Ovary (tissue), 9 donors: ENCODE results near the gene ASB2. TPM values are rescaled to one million over a fixed set of nuclear protein-coding genes. Genes with fewer than 3 reads are reported as not detected.

Experiments
- DNase-seq, 5 donors: peaks; one replicate each; pipeline ENCODE4 v3.0.0-alpha.2; 2019 to 2020
- H3K27ac ChIP-seq, 2 donors: fragments of 200-600 bp; one replicate each; pipeline versions ENCODE4 v1.5.1 to v1.8.0; 2019 to 2022
- H3K27me3 ChIP-seq: fragments of 200-600 bp; one replicate; pipeline ENCODE4 v1.8.0; 2022
- H3K36me3 ChIP-seq: fragments of 200-600 bp; sonication (generic); one replicate; pipeline ENCODE4 v1.5.1; 2019
- H3K4me1 ChIP-seq: one replicate; pipeline ENCODE4 v1.8.1; 2013; ENCODE audit warnings: mild to moderate bottlenecking, moderate library complexity; ENCODE audit not compliant: insufficient read depth
- H3K4me3 ChIP-seq: fragments of 200-600 bp; sonication (generic); one replicate; pipeline ENCODE4 v1.5.1; 2017
- H3K9me3 ChIP-seq, 2 donors: fragments of 200-600 bp in 1 of 2; sonication (generic) in 1 of 2; one replicate each; pipeline versions ENCODE4 v1.5.1 to v1.8.1; 2013 to 2019; ENCODE audit warnings: mild to moderate bottlenecking in 1 of 2, moderate library complexity in 1 of 2
- CTCF ChIP-seq, 3 donors: fragments of 450-650 bp in 2 of 3; fragments of 200-600 bp in 1 of 3; IDR thresholded peaks; one replicate each; pipeline versions ENCODE4 v1.5.1 to v1.8.0; 2016 to 2022; ENCODE audit warnings: antibody characterized with exemption in 3 of 3, mild to moderate bottlenecking in 1 of 3
- EP300 ChIP-seq: sonication (generic); formaldehyde crosslinking; IDR thresholded peaks from one replicate; pipeline ENCODE4 v1.6.1; 2017; ENCODE audit warnings: antibody characterized with exemption
- POLR2A ChIP-seq: fragments of 450-650 bp; IDR thresholded peaks from one replicate; pipeline ENCODE4 v1.6.1; 2017; ENCODE audit warnings: antibody characterized with exemption, mild to moderate bottlenecking, moderate library complexity
- WGBS, 3 donors: extraction: QIAGEN DNeasy Blood & Tissue Kit in 1 of 3; methylation state at CpG; one replicate each; pipeline versions ENCODE4 v1.1.5 to v1.1.7; 2013 to 2017; 5-methylcytosine and 5-hydroxymethylcytosine counted together
- intact Hi-C, 4 donors: fragments of 100-400 bp; cut with DNase I; formaldehyde crosslinking; loops; one replicate each; pipeline versions ENCODE4 v1.11.0 to v1.15.1; 2022 to 2023
- polyA plus RNA-seq, 2 donors: library from polyadenylated mRNA; stranded (reverse); fragments of 200-250 nt in 1 of 2; fragments of 350-450 nt in 1 of 2; fragmentation: Illumina TruSeq in 1 of 2; extraction: RNeasy Lipid Tissue Mini Kit (QIAGEN cat#74804) in 1 of 2; gene quantifications; one replicate each; pipeline ENCODE4 v1.2.3, GENCODE V29; 2013 to 2014
- total RNA-seq, 7 donors: library from RNA; depleted of rRNA in 2 of 7; stranded (reverse); fragments of >200 nt in 2 of 7; fragmentation: NEBNext Ultra II Directional in 3 of 7; extraction: Animal tissue kit (Norgen Biotek cat#: 25700) in 3 of 7; gene quantifications; one replicate each; pipeline versions ENCODE4 v1.1.0 to v1.2.4, GENCODE V29; 2016 to 2023
- donor health status: DM: no; HTN: no; CAD: no; lungs with moderate emphysema.
- donor health status: DM: no; HTN: no; CAD: no.
- donor health status: Bipolar disorder and iron deficiency.
- donor health status: DM: yes; HTN: yes; CAD: no.
- donor health status: DM: no; HTN: no; CAD: no.
- donor health status: DM: yes; HTN: yes; CAD: no.

ASB2 gene
- total and polyA plus RNA-seq, 9 donors = 1.3 to 25.6 (median 3.0) TPM

- DNase-seq = no peak
- intact Hi-C loops = no loop called here
- Histone ChIP-seq H3K27me3 (no peaks in the 10 kb centered on the region), H3K36me3 (no peaks in the 10 kb centered on the region), H3K4me3 (no peak overlapping the region), H3K27ac (no peak overlapping the region), H3K4me1 (no peaks in the 10 kb centered on the region), H3K9me3 (no peaks in the 10 kb centered on the region)
- no peak for TF ChIP-seq POLR2A
- TF ChIP-seq EP300 = no peak
- no peak for TF ChIP-seq CTCF (IDR thresholded peaks at IDR 0.05)
- WGBS, 3 donors = 54 to 59% (median 59%) methylated on average over 14 of the region's 14 CpGs
Measured at GRCh38 chr14:94005324-94006073, 29.1 kb upstream of the ASB2 start.

- Histone ChIP-seq H3K27me3 (no peaks in the 10 kb centered on the region), H3K9me3 (no peaks in the 10 kb centered on the region), H3K27ac (no peak overlapping the region), H3K36me3 (no peaks in the 10 kb centered on the region), H3K4me3 (no peak overlapping the region), H3K4me1 (no peaks in the 10 kb centered on the region)
- no peak for DNase-seq
- intact Hi-C loops = no loop called here
- TF ChIP-seq CTCF (IDR thresholded peaks at IDR 0.05) (no peak), EP300 (no peak), POLR2A (no peak)
- WGBS, 3 donors = 43 to 48% (median 47%) methylated on average over 8 of the region's 8 CpGs
Measured at GRCh38 chr14:94004015-94004414, 27.6 kb upstream of the ASB2 start.

GRCh38 chr14:94003397-94003796 is 27.0 kb upstream of the ASB2 start:
- no peak for DNase-seq
- TF ChIP-seq POLR2A (no peak), CTCF (IDR thresholded peaks at IDR 0.05) (no peak), EP300 (no peak)
- Histone ChIP-seq H3K9me3 (no peaks in the 10 kb centered on the region), H3K27me3 (no peaks in the 10 kb centered on the region), H3K4me1 (no peaks in the 10 kb centered on the region), H3K27ac (no peak overlapping the region), H3K4me3 (no peak overlapping the region), H3K36me3 (no peaks in the 10 kb centered on the region)
- WGBS, 3 donors = 82 to 93% (median 82%) methylated on average over 4 of the region's 4 CpGs
- intact Hi-C loops = loop anchor here in 1 of 4 donors (2.0 kb wide), 1 partner anchor 65 kb away; no protein-coding TSS in a partner anchor

GRCh38 chr14:94001501-94002396 is 25.4 kb upstream of the ASB2 start:
- Histone ChIP-seq H3K4me1 (no peaks in the 10 kb centered on the region), H3K27me3 (no peaks in the 10 kb centered on the region), H3K27ac (no peak overlapping the region), H3K9me3 (no peaks in the 10 kb centered on the region), H3K36me3 (no peaks in the 10 kb centered on the region), H3K4me3 (no peak overlapping the region)
- whole genome bisulfite sequencing, 3 donors = 36 to 44% (median 37%) methylated on average over 26 of the region's 26 CpGs
- DNase-seq = peak; percentile 30 to 57 (median 50)
- TF ChIP-seq EP300 (no peak), POLR2A (no peak), CTCF (IDR thresholded peaks at IDR 0.05) (peak; percentile 66 to 91 (median 73))
- intact Hi-C loops = loop anchor here in 1 of 4 donors (2.0 kb wide), 2 partner anchors 57 to 63 kb away; no protein-coding TSS in a partner anchor
